ENCODE results near the gene FGF12. TPM values are rescaled to one million over a fixed set of nuclear protein-coding genes. Genes with fewer than 3 reads are reported as not detected.
A peak's percentile ranks its signal among the peaks of the same experiment; 100 is the strongest.
"Not testable (repeated sequence)": the region's sequence is repeated elsewhere in the genome, so short reads cannot be mapped to it uniquely, and the experiment has no call there.

FGF12 gene
- polyA plus RNA-seq, 10 donors, result 1.3 to 6.5 (median 3.1) TPM

- DNase-seq, result no peak
Measured at GRCh38 chr3:192578729-192579128, 148.6 kb downstream of the FGF12 start.

- DNase-seq, result no peak
Measured at GRCh38 chr3:192577811-192578210, 149.5 kb downstream of the FGF12 start.

- no peak for DNase-seq
Measured at GRCh38 chr3:192577271-192577670, 150.1 kb downstream of the FGF12 start.

- DNase-seq, result not testable (repeated sequence)
Measured at GRCh38 chr3:192576704-192577103, 150.6 kb downstream of the FGF12 start.

GRCh38 chr3:192575879-192576506 is 151.3 kb downstream of the FGF12 start:
- DNase-seq, result no peak

GRCh38 chr3:192573240-192573639 is 154.1 kb downstream of the FGF12 start:
- no peak for DNase-seq

- peak; percentile 16 to 63 (median 55) for DNase-seq
Measured at GRCh38 chr3:192570821-192571791, 156.2 kb downstream of the FGF12 start.

- no peak for DNase-seq
Measured at GRCh38 chr3:192570315-192570714, 157.0 kb downstream of the FGF12 start.

GRCh38 chr3:192566706-192567290 is 160.5 kb downstream of the FGF12 start:
- peak; percentile 64 to 84 (median 72) for DNase-seq

- DNase-seq, result no peak
Measured at GRCh38 chr3:192564611-192565010, 162.7 kb downstream of the FGF12 start.

GRCh38 chr3:192563417-192563816 is 163.9 kb downstream of the FGF12 start:
- no peak for DNase-seq

GRCh38 chr3:192553707-192554106 is 173.6 kb downstream of the FGF12 start:
- DNase-seq, result no peak

- no peak for DNase-seq
Measured at GRCh38 chr3:192550356-192550755, 177.0 kb downstream of the FGF12 start.

- DNase-seq, result no peak
Measured at GRCh38 chr3:192545333-192545732, 182.0 kb downstream of the FGF12 start.

GRCh38 chr3:192543163-192543562 is 184.2 kb downstream of the FGF12 start:
- no peak for DNase-seq

- peak in 1 of 3 donors; percentile 5 for DNase-seq
Measured at GRCh38 chr3:192516820-192517219, 210.5 kb downstream of the FGF12 start.

GRCh38 chr3:192515664-192516045 is 211.7 kb downstream of the FGF12 start:
- DNase-seq, result no peak

- DNase-seq, result peak in 1 of 3 donors; percentile 16
Measured at GRCh38 chr3:192514754-192515663, 212.3 kb downstream of the FGF12 start.

GRCh38 chr3:192514081-192514753 is 213.1 kb downstream of the FGF12 start:
- peak; percentile 13 to 50 (median 17) for DNase-seq

GRCh38 chr3:192505731-192506130 is 221.6 kb downstream of the FGF12 start:
- no peak for DNase-seq

- DNase-seq, result no peak
Measured at GRCh38 chr3:192501401-192501800, 225.9 kb downstream of the FGF12 start.
